ENCODE data around the gene FSD2. TPM values are rescaled to one million over a fixed set of nuclear protein-coding genes. Genes with fewer than 3 reads are reported as not detected.

FSD2 gene
- total and polyA plus RNA-seq, 9 of the 15 experiments (the other 6 are each of a cell fraction or from before 2014, with no cell fraction given), result 0.01 to 0.06 TPM; not detected in 7

DNA sequence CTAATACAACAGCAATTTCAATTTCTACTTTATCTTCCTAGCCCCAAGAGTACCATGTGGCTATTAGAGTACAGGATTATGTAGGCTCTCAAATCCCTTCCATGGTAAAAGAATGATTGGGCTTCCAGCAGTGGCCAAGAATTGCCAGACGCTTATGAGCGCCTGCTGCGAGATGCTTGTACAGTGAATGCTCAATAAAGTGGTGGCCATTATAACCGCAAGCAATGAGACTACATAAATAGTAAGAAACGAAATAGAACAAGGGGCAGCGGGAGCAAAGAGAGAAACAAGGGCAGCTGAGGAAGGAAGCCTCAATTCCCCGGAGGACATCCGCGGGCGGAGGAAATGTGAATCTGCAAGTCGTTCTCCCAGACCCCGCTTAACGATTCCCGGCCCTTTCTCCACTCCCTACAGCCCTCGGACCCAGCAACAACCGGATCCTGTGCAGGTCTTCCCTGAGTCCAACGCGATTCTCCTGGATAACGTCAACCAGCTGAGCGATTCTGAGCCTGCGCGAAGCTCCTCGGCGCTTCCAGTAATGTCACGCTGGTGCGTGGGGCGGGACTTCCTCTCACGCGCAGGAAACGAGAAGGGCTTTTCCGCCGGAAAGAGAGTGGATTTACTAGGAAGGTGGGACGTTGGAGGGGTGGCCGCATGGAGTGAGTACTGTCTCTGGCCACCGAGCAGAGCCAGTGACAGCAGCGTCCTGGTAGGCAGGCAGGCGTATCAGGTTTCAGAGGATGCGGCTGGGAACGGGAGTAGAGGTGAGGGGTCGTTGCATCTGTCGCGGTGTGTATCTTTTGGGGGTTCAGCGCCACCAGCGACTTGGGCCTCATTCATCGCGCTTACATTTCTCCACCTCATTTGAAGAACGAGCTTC lies 55.7 kb downstream of the FSD2 start (continued):
- TF ChIP-seq, protein P1, sequence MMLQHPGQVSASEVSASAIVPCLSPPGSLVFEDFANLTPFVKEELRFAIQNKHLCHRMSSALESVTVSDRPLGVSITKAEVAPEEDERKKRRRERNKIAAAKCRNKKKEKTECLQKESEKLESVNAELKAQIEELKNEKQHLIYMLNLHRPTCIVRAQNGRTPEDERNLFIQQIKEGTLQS (IDR thresholded peaks at IDR 0.05), result no peak
- TF ChIP-seq, protein P1 (CRISPR knock-in tag; conservative IDR thresholded peaks at IDR 0.05), result no peak
- TF ChIP-seq HMGN3 (IDR thresholded peaks at IDR 0.05; ENCODE audit: borderline replicate concordance, extremely low read depth, insufficient read length, low read depth, low read length) (peak; percentile 18), ARHGAP35 (IDR thresholded peaks at IDR 0.05; ENCODE audit: partially characterized antibody) (no peak), PTRF (tag; IDR thresholded peaks at IDR 0.05) (no peak), ARID1B (IDR thresholded peaks at IDR 0.05) (no peak), TARDBP (IDR thresholded peaks at IDR 0.05) (0 out of 2 replicates have a peak, but pooled peaks have one; percentile 24), FOXA3 (CRISPR knock-in tag; conservative IDR thresholded peaks at IDR 0.05 in 1 of 2, IDR thresholded peaks at IDR 0.05 in 1 of 2) (no peak), ZBTB1 (CRISPR knock-in tag; IDR thresholded peaks at IDR 0.05; ENCODE audit: borderline replicate concordance, low read depth) (no peak), ZNF696 (CRISPR knock-in tag; conservative IDR thresholded peaks at IDR 0.05) (no peak), CBX2 (IDR thresholded peaks at IDR 0.05; ENCODE audit: insufficient read depth, low read length, poor library complexity, severe bottlenecking) (no peak), ZNF584 (CRISPR knock-in tag; IDR thresholded peaks at IDR 0.05; ENCODE audit: low read depth) (no peak), ARID2 (IDR thresholded peaks at IDR 0.05) (no peak; the same call in 1 of the 2 replicates), U2AF1 (optimal IDR thresholded peaks at IDR 0.05; ENCODE audit: low read depth, low read length) (no peak), ZC3H11A (IDR thresholded peaks at IDR 0.05; ENCODE audit: low read depth, low read length) (no peak), CHD2 (IDR thresholded peaks at IDR 0.05; ENCODE audit: low read depth, low read length) (peak; percentile 53), ZNF316 (IDR thresholded peaks at IDR 0.05) (no peak), GTF2F1 (IDR thresholded peaks at IDR 0.05; ENCODE audit: low read depth, low read length) (peak; percentile 57; the same call in 1 of the 2 replicates), PURB (CRISPR knock-in tag; IDR thresholded peaks at IDR 0.05; ENCODE audit: low read depth) (no peak), ZNF274 (IDR thresholded peaks at IDR 0.05; ENCODE audit: borderline replicate concordance, low read depth, low read length) (no peak), ZNF140 (CRISPR knock-in tag; IDR thresholded peaks at IDR 0.05) (no peak), SAFB2 (IDR thresholded peaks at IDR 0.05; ENCODE audit: borderline replicate concordance, low read depth, low read length, severe bottlenecking) (no peak), KDM1A (IDR thresholded peaks at IDR 0.05) (no peak)
- TF ChIP-seq, protein P2, sequence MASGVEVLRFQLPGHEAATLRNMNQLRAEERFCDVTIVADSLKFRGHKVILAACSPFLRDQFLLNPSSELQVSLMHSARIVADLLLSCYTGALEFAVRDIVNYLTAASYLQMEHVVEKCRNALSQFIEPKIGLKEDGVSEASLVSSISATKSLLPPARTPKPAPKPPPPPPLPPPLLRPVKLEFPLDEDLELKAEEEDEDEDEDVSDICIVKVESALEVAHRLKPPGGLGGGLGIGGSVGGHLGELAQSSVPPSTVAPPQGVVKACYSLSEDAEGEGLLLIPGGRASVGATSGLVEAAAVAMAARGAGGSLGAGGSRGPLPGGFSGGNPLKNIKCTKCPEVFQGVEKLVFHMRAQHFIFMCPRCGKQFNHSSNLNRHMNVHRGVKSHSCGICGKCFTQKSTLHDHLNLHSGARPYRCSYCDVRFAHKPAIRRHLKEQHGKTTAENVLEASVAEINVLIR (CRISPR knock-in tag; IDR thresholded peaks at IDR 0.05), result 0 out of 2 replicates have a peak, but pooled peaks have one; percentile 12
- TF ChIP-seq, protein P3, sequence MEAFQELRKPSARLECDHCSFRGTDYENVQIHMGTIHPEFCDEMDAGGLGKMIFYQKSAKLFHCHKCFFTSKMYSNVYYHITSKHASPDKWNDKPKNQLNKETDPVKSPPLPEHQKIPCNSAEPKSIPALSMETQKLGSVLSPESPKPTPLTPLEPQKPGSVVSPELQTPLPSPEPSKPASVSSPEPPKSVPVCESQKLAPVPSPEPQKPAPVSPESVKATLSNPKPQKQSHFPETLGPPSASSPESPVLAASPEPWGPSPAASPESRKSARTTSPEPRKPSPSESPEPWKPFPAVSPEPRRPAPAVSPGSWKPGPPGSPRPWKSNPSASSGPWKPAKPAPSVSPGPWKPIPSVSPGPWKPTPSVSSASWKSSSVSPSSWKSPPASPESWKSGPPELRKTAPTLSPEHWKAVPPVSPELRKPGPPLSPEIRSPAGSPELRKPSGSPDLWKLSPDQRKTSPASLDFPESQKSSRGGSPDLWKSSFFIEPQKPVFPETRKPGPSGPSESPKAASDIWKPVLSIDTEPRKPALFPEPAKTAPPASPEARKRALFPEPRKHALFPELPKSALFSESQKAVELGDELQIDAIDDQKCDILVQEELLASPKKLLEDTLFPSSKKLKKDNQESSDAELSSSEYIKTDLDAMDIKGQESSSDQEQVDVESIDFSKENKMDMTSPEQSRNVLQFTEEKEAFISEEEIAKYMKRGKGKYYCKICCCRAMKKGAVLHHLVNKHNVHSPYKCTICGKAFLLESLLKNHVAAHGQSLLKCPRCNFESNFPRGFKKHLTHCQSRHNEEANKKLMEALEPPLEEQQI (IDR thresholded peaks at IDR 0.05), result no peak
